Ureter (tissue), 1 donor: Measurements from ENCODE around the gene TFG. TPM values are rescaled to one million over a fixed set of nuclear protein-coding genes. Genes with fewer than 3 reads are reported as not detected.

Experiments used
- DNase-seq: peaks from one replicate; pipeline ENCODE4 v3.0.0-alpha.2; 2020; ENCODE audit warnings: low spot score
- total RNA-seq: library from RNA; stranded (reverse); gene quantifications from one replicate; pipeline ENCODE4 v1.2.4, GENCODE V29; 2023
- donor health status: DM: yes; HTN: yes; CAD: no.

TFG gene
- total RNA-seq, 1 donor from 2014 or later = 86.9 TPM

DNA sequence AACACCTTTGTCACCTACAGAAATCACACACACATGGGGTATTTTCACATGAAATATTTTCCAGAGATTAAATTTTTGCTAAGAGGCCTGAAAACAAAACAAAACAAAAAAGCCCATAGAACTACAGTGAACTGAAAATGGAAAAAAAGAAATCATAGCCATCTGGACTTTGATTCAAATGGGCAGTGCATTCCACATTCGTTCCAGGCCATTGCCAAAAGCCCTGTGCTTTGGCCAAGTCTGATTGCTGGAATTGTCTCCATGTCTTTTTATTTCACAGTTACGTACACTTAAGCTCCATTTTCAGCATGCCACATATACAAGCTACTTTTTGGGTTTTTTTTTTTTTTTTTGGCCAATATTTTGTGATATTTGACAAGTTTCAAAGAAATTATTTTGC is 47.1 kb downstream of the TFG start:
- no peak for DNase-seq

DNA sequence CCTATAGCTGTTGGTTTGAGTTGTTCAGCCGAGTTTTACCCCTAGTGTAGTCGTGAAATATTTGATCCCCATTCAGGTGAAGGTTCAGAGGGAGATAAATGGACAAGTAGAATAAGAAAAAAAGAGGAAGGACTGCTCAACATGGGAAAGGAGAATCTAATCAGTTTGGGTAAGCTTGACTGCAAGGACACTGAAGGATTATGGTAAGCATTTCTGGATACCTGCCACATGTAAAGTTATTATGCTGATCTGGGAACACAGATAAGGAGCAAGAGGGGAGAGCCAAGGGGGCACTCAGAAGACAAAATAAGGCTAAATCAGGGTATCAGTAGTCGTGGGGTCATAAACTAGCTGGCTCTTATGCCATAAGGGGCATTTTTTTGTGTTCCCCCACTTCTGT is 49.9 kb downstream of the TFG start:
- no peak for DNase-seq

DNA sequence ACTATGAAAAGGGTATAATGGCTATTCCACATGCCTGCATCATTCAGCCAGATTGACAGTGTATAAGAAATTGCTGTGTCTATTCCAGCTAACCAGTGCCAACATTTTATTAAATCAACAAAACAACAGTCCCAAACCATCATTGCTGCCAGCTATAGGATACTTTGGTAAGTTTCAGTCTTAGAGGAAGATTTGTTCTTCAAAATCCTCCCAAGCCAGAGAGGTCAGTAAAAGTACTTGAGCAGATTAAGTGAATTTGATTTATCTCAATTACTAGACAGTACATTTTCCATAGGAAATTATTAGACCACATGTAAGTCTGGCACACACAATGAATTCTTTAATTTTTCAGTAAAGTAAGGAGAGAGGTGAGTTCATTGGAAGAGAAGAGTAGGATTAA is 50.7 kb downstream of the TFG start:
- no peak for DNase-seq

DNA sequence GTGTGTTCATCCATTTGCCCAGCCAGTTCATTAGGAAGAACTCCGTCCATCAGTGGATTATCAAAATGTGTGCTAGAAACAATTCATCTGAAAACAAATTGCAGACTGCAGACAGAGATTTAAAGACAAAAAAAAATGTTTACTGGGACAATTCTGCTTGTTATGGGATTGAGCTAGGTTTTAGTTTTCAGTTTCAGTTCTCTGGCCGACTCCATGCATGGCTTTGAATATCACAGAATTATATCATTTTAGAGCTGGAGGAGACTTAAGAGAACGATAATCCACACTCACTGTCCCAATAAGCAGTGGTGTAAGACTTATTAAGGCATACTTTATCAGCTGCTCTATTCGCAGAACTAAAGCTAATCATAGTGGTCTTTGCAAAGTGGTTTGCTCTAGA is 51.1 kb downstream of the TFG start:
- no peak for DNase-seq

DNA sequence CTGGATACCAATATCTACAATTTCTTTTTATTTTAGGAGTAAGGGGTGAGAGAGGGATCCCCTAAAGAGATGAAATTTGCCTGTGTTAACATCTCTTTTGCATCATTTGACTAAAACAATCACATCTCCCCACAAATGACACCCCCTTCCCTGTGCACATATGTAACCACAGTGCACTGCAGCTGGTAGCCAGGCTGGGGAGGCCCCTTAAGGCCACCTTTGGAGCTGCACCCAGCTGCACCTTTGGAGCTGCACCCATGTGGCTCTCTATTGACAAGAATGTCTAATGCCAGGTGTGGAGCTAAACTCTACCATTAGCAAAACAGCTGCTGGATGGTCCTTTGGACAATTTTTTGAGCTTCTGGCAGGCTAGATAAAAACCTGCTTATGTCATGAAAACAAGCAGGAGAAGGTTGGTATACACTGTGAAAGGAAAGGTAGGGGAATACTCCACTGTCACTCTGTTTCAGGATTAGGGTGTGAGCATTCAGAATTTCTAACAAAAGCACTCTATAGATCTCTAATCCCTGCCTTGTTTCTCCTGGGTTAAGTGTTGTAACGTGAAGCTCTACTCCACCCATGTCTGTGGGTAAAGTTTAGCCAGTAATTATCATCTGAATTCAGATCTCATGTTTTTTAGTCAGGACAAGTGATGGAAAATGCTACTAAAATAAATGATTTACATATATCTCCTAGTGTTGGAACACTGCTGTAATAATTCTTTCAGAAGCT is 52.1 kb downstream of the TFG start:
- no peak for DNase-seq

DNA sequence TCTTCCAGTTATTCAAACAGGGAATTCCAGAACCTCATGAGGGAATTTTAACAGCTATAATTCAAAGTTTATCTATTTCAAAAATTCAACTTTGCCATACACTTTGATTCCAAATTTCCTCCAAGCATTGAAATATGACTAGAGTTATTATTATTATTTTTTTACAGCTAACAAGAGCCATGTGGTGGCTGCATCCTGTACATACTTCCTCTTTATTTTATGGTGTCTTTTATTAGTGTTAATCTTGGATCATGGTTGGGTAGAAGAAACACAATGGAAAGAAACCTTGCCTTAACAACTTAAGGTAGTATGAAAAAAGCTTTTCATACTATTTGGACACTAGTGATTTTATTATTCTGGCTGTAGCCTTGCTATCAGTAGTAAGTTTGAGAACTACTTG is 52.7 kb downstream of the TFG start:
- no peak for DNase-seq

DNA sequence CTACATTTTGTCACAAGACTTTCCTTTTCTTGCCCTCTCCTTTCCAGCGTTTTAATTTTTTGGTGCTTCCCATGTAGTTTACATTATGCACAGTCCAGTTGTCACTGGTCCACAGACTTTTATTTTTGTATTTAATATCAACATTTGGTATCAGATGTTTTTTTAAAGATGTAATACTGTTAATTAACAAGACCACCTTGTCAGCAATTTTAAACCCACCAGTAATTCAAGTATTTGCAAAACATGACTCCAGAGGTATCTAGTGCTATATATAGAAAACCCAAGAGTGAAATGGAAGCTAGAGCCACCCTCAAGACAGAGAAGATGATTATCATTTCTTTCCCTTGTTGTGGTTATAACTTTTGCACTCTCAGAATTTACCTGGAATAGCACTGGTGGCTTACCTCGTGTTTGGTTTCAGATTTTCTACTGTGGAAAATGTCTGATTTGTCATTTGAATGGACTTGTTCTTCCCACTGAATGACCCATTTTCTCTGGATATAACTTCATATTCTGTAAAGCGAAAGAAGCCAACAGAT is 56.2 kb downstream of the TFG start:
- DNase-seq = no peak

DNA sequence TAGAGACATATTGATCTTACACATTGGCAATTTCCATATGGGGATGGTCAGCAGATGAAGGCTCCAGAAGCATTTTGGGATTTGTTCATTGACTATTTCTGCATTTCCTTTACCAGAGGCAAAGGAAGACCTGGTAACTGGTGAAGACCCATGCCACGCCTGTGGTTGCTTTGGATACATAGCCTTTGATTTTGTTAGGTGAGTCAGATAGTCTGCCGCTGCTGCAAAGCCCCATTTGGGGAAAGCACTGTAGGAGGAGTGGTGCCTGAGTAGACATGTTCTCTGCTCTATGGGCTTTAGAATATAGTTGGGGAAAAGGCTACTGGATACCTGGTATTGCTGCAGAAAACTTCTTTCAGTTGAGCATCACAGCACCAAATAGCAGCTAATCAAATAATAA is 56.8 kb downstream of the TFG start:
- DNase-seq = no peak

DNA sequence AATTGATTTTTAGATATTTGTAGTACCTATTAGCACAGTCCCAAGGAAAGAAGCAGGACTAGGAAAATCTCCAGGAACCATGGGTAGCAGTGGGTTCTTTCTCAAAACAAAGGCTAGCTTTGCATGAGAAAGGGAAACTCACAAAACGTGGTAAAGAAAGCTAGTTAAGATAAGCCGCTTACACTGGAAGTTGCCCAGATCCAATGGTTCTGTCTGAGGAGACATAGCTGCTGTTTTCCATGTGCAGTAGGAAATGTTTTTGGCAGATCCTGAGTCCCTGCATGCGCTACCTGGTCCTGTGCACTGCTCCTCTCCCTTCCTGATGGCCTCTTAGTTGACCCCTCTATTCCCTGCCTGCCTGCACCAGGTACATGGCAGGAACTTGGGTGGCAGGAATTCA is 60.4 kb downstream of the TFG start:
- DNase-seq = no peak

DNA sequence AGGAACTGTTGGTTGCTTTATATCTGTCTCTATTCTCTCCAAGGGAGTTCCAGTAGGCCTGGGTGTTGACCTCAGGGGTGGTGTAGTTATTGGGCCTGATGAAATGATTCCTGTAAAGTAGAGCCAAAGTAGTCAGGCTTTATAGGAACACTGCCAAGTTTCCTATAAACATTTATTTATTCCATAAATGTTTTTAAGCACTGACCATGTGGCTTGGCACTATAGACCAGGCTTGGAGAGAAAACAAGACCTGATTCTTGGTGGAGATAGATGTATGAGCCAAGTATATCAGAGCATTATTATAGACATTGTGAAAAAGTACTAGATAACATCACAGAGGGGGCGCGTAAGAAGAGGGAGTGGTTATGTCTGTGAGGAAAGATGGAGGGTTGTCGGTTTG is 65.9 kb downstream of the TFG start:
- DNase-seq = no peak

DNA sequence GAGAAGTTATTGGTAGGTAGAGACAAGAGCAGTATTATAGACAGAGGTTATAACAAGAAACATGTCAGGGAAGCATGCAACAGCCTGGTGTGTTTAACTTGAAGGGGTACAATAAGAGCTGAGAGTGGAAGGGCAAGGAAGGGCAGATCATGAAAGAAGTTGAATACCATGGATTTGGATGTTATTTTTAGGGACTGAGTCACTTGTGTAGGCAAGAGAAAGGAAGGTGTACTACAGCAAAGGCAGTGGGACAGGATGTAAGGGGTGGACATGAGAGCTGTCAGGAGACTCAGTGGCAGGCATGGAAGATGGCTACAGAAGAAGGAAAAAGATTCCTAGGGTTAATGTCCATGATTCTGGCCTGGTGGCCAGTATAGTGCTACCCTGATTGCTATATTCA is 66.4 kb downstream of the TFG start:
- DNase-seq = no peak

DNA sequence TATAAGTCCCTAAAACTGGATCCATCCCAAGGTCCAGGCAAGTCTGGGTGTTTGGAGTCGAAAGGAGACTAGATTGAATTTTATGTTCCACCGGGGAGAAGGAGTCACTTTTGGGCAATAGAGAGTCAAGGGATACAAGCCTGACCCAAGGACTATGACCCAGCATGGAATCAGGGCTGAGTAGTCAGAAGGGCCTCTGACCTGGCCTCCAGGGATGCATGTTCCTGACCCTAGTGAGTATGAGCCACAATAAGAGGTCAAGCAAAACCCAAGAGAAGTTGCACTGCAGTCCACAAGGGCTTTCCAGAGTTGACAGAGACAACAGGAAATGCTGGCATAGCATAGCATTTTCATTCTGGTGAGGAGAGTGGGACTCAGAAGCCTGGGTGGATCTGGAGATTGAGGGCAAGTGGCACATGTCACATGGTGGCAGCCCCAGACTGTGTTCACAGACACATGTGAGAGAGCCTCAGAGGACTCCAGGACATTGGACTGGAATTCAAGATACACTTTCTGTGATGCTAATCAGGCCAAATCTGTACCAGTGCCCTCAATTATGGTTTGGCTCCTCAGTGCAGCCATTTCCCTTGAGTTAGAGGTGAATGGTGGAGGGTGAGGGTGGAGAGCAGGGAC is 66.9 kb downstream of the TFG start:
- no peak for DNase-seq

DNA sequence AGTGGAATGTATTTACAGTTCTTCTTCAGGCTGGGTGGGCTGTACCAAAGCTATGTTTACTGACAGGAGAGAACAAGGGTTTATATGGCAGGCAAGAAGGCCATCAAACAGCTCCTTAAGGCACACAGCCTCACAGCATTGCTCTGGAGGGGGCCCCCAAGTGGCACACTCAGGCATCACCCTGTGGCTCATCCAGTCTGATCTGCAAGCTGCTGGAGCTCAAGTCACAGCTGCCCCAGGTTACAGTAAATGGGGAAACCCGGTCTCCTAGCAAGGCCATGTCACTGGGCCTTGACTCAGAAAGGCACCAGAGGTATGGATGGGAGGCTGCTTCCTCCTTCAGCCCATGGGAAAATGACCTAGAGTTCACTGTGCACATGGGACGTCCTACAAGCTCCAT is 67.5 kb downstream of the TFG start:
- DNase-seq = no peak

DNA sequence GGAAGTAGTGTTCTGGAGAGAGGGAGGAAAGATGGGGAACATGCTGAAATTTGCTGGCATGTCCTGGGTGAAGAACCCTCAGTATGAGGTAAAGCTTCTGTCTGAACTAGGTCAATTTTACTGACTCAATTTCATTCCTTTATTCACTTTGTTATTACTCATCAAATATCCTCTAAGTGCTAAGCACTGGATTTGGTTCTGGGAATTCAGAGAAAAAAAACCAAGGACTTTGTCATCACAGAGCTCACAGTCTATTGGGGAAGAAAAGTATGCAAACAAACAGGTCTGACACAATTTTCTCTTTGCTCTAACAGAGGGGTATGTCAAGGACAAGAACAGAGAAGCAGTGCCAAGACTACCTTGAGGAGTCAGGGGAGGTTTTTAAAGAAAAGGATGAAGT is 68.0 kb downstream of the TFG start:
- no peak for DNase-seq

DNA sequence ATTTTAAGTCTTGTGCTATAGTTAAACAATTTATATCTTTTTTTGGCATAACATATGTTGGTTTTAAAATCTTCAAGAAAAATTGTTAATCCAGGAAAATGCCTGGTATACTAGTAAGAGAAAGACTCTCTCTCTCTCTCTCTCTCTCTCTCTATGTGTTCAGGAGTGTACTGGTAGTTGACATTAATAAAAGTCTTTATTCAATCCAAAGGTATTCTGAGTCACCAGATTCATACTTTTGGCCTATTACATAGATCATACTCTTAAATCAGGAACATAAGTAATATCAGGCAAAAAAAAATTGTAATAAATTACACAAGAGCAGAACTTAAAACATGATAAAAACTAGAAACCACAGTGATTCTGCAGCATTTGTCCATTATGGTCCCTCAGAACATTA is 70.2 kb downstream of the TFG start:
- DNase-seq = no peak

DNA sequence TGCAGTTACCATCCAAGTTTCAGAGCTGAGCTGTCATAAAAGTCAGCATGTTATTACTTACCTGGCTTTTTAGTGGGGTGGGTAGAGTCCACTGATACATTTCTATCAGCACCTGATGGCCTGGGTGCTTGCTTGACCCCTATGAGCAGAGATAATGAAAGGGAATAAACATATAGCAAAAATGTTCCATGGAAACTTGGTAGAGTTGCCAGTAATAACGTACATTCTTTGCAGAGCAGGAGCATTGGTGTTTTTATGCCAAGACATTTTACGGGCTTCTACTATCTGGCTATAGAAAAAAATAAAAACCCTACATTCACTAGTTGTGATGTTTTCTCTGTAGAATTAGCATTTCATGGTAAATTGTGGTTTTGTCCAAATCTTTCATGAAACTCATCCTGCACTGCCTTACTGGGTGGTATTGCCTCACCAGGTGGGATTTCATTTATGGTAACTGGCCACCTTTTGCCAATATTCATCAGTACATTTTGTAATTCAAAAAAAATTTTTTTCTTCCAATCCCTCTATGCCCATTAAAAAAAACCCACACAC is 70.9 kb downstream of the TFG start:
- DNase-seq = no peak

DNA sequence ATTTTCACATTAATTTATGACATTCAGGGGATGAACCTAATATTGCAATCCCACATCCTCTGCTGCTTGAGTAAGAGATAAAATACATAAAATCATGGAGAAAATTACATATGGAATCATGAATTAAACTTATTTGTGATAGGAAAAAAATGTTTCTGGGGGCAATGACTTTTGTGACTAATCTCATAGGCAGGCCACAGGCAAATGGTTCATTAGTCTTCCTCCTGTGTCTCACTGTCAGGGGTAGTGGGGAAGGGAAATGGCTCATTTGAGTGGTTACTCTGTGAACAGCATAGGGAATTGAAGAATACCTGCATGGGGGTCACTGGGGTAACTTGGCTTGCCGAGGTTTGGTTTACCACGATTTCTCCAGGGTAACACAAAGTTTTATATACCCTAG is 72.0 kb downstream of the TFG start:
- DNase-seq = no peak

DNA sequence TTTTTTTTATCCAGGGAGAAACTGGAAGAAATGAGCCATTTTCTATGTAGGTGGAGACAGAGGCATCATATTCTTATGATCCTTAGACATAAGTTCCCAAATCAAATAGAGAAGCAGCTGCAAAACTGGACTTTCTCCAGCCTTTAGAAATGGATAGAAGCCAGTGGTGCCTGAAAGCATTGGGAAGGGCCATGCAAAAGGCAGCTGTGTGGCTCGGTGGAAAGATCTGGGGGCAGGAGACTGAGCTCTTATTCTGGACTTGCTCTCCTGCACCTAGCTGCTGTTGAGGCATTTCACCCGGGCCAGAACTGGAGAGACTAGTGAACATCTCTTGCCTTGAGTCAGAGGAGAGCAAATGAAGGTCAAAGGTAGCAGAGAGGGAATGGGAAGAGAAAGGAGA is 73.1 kb downstream of the TFG start:
- no peak for DNase-seq

DNA sequence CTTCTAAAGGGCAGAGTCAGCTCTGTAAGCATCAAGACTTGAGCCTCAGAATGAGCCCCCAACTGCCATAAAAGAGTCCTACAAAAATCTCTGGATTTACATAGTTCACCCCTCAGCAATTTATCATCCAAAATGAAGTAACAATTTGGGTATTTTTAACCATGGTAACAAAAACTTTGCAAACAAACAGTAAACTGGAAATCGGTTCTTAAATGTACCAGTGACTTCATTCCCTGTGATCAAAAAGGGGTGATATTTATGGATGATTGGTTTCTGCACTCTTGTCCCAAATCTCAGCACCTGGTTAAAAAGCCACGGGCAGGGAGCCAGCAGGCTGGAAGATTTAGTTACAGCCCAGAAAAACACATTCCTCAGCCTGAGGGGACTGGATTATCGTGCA is 73.6 kb downstream of the TFG start:
- no peak for DNase-seq

DNA sequence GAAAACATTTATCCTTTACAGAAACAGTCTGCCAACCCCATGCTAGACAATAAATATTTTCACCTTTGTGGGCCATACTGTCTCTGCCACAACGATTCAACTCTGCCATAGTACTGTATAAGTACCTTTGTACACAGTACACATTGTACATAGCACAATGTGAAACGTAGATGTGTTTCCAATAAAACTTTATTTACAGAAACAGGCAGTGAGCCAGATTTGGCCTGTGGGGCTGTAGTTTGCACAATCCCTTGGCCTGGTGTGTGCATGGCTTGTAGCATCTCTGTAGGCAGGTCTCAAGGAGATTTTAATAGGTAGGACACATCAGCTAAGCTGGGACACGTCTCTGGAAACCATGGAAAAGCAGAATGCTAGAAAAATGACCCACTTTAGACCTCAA is 74.3 kb downstream of the TFG start:
- DNase-seq = no peak

DNA sequence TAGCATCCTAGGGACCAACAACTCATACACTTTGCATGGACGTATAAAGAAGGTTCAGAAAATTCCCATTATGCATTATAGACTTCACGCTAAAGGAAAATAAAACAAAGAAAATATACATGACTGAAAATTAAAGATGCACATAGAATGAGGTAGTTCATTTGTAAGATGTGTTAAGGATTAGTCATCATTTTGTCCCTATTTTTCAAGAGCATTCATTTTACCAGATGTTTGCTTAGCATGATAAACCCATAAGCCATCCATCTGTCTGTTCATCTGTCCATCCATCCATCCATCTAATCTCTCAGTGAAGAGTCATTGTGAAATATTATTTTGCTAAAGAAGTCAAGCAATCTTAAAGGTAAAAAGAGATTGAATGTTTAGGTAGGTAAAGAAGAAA is 80.3 kb downstream of the TFG start:
- no peak for DNase-seq

DNA sequence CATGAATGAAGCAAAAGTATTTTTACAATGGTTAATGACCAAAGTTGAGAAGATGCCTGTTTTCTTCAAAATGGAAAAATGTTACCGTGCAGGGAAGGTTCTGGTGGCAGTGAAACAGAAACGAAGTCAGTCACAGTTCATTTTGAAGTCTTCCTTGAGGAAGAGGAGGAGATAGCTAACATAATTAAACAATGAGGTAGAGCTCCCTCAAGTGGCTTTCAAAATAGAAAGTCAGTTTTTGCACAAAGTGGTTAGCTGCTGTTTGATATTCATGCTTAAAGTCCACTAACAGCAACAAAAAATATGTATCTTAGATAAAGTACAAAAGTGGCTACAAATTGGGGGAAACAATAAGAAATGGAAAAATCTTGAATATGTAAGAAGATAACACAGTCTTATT is 87.3 kb downstream of the TFG start:
- DNase-seq = no peak

DNA sequence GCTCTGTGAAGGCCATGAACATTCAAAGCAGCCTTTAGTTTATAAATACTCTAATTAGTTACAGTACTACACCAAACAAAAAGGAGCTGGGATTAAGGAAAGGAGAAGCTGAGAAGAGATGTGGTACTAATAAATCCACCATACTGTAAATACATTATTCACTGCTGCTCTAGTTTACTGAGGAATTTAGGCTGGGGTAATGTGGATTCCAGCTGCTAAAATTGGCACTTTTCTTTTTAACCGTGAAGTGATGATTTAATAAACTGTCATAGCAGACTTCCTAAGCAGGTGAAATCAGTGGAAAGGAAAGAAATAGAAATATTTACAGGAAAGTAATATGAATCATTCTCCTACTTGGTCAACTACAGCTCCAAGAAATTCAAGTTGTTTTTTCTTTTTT is 88.7 kb downstream of the TFG start:
- DNase-seq = no peak
